Uterus (tissue), 4 donors: ENCODE results near the gene NEDD4L. TPM values are rescaled to one million over a fixed set of nuclear protein-coding genes. Genes with fewer than 3 reads are reported as not detected.

Source experiments
- DNase-seq, 2 donors: peaks; one replicate each; pipeline ENCODE4 v3.0.0-alpha.2; 2019 to 2020
- H3K27ac ChIP-seq, 2 donors: fragments of 200-600 bp; sonication (generic); 1 replicate in 1 of 2; 2 replicates in 1 of 2; pipeline ENCODE4 v1.5.1; 2016 to 2018
- H3K27me3 ChIP-seq, 2 donors: fragments of 200-600 bp; sonication (generic); one replicate each; pipeline ENCODE4 v1.5.1; 2018 to 2019; ENCODE audit warnings: control low read depth in 1 of 2
- H3K36me3 ChIP-seq, 2 donors: fragments of 200-600 bp; sonication (generic); one replicate each; pipeline ENCODE4 v1.5.1; 2019; ENCODE audit warnings: control low read depth in 1 of 2
- H3K4me1 ChIP-seq, 2 donors: fragments of 200-600 bp; sonication (generic); one replicate each; pipeline ENCODE4 v1.5.1; 2018 to 2019; ENCODE audit warnings: control low read depth in 1 of 2
- H3K4me3 ChIP-seq, 2 donors: fragments of 200-600 bp; sonication (generic); 1 replicate in 1 of 2; 2 replicates in 1 of 2; pipeline ENCODE4 v1.5.1; 2018 to 2019; ENCODE audit warnings: mild to moderate bottlenecking in 1 of 2
- H3K9me3 ChIP-seq, 2 donors: fragments of 200-600 bp; sonication (generic); one replicate each; pipeline ENCODE4 v1.5.1; 2019; ENCODE audit warnings: control low read depth in 1 of 2
- CTCF ChIP-seq, 4 experiments: fragments of 200-600 bp in 2 of 4; fragments of 450-650 bp in 2 of 4; sonication (generic) in 2 of 4; IDR thresholded peaks; one replicate each; pipeline ENCODE4 v1.5.1; 2016 to 2019; ENCODE audit warnings: antibody characterized with exemption in 4 of 4, mild to moderate bottlenecking in 2 of 4, moderate library complexity in 1 of 4
- POLR2A ChIP-seq, 2 donors: fragments of 450-650 bp; IDR thresholded peaks; one replicate each; pipeline ENCODE4 v1.6.1; 2016; ENCODE audit warnings: antibody characterized with exemption in 2 of 2, mild to moderate bottlenecking in 1 of 2, moderate library complexity in 1 of 2
- intact Hi-C: fragments of 100-400 bp; cut with DNase I; formaldehyde crosslinking; loops from one replicate; pipeline ENCODE4 v1.15.1; 2023; ENCODE audit warnings: low total_unique reads
- total RNA-seq, 4 donors: library from RNA; depleted of rRNA in 3 of 4; stranded (reverse); fragments of >200 nt in 3 of 4; gene quantifications; one replicate each; pipeline versions ENCODE4 v1.1.0 to v1.2.4, GENCODE V29; 2014 to 2023
- donor health status: DM: yes; HTN: yes; CAD: no.

NEDD4L gene
- total RNA-seq, 4 donors from 2014 or later: 6.2 to 45.9 (median 32.3) TPM

GRCh38 chr18:58398648-58399398 lies 354.8 kb downstream of the NEDD4L start:
- Histone ChIP-seq H3K27ac (no peak overlapping the region), H3K4me1 (no peaks in the 10 kb centered on the region), H3K27me3 (no peaks in the 10 kb centered on the region), H3K4me3 (no peak overlapping the region), H3K9me3 (no peaks in the 10 kb centered on the region), H3K36me3 (no peaks in the 10 kb centered on the region)
- TF ChIP-seq POLR2A (IDR thresholded peaks at IDR 0.05) (no peak), CTCF (IDR thresholded peaks at IDR 0.05) (no peak)
- intact Hi-C loops: no loop called here
- no peak for DNase-seq

GRCh38 chr18:58400331-58400870 lies 356.4 kb downstream of the NEDD4L start:
- Histone ChIP-seq H3K36me3 (no peaks in the 10 kb centered on the region), H3K27me3 (no peaks in the 10 kb centered on the region), H3K4me1 (no peaks in the 10 kb centered on the region), H3K27ac (no peak overlapping the region), H3K4me3 (no peak overlapping the region), H3K9me3 (no peaks in the 10 kb centered on the region)
- DNase-seq: no peak
- intact Hi-C loops: no loop called here
- TF ChIP-seq POLR2A (IDR thresholded peaks at IDR 0.05): no peak
- no peak for TF ChIP-seq CTCF (IDR thresholded peaks at IDR 0.05)

GRCh38 chr18:58401191-58401590 lies 357.2 kb downstream of the NEDD4L start:
- Histone ChIP-seq H3K27ac (no peak overlapping the region), H3K27me3 (no peaks in the 10 kb centered on the region), H3K4me1 (no peaks in the 10 kb centered on the region), H3K4me3 (no peak overlapping the region), H3K36me3 (no peaks in the 10 kb centered on the region), H3K9me3 (no peaks in the 10 kb centered on the region)
- intact Hi-C loops: no loop called here
- no peak for DNase-seq
- TF ChIP-seq CTCF (IDR thresholded peaks at IDR 0.05): no peak

GRCh38 chr18:58402247-58402646 lies 358.2 kb downstream of the NEDD4L start:
- no peaks in the 10 kb centered on the region for H3K36me3 ChIP-seq
- no peak for TF ChIP-seq POLR2A (IDR thresholded peaks at IDR 0.05)
- no peak for TF ChIP-seq CTCF (IDR thresholded peaks at IDR 0.05)
- no peak for DNase-seq
- no peaks in the 10 kb centered on the region for H3K9me3 ChIP-seq
- H3K4me3 ChIP-seq: no peak overlapping the region
- no peaks in the 10 kb centered on the region for H3K27me3 ChIP-seq
- H3K27ac ChIP-seq: no peak overlapping the region
- no peaks in the 10 kb centered on the region for H3K4me1 ChIP-seq
- intact Hi-C loops: no loop called here

- DNase-seq: no peak
- Histone ChIP-seq H3K27me3 (no peaks in the 10 kb centered on the region), H3K9me3 (no peaks in the 10 kb centered on the region), H3K27ac (no peak overlapping the region), H3K4me3 (no peak overlapping the region), H3K36me3 (no peaks in the 10 kb centered on the region), H3K4me1 (no peaks in the 10 kb centered on the region)
- intact Hi-C loops: no loop called here
- no peak for TF ChIP-seq CTCF (IDR thresholded peaks at IDR 0.05)
- no peak for TF ChIP-seq POLR2A (IDR thresholded peaks at IDR 0.05)
Measured at GRCh38 chr18:58402951-58403702, 359.1 kb downstream of the NEDD4L start.
